SIG-M5 treated with dmso at 0.1 percent for 504 hours (cell line): Measurements from ENCODE around the gene MFRP.
A peak's percentile ranks its signal among the peaks of the same experiment; 100 is the strongest.

Experiments used
- DNase-seq: peaks from one replicate; lab custom pipeline; 2025; ENCODE audit not compliant: unreplicated experiment; lab: John Stamatoyannopoulos, UW

Gene MFRP

GRCh38 chr11:119338965-119339588, 7.4 kb downstream of the MFRP start:
- no peak for DNase-seq

GRCh38 chr11:119338318-119338890, 8.1 kb downstream of the MFRP start:
- peak; percentile 68 for DNase-seq

GRCh38 chr11:119337581-119338317, 8.8 kb downstream of the MFRP start:
- DNase-seq: no peak

GRCh38 chr11:119336744-119337469, 9.6 kb downstream of the MFRP start:
- no peak for DNase-seq

GRCh38 chr11:119335655-119336543, 10.6 kb downstream of the MFRP start:
- DNase-seq: no peak

- no peak for DNase-seq
These were observed 11.3 kb downstream of the MFRP start for GRCh38 chr11:119335091-119335654.

GRCh38 chr11:119334174-119334930, 12.2 kb downstream of the MFRP start, which contains the start of gene RNF26:
TSS of gene RNF26 (plus strand) at chr11:119334527. CDS start at chr11:119335123, 596 bp downstream.
- peak; percentile 97 for DNase-seq

GRCh38 chr11:119332111-119332765, 14.3 kb downstream of the MFRP start:
- no peak for DNase-seq

GRCh38 chr11:119330237-119330636, 16.3 kb downstream of the MFRP start:
- DNase-seq: no peak

- DNase-seq: no peak
These were observed 17.2 kb downstream of the MFRP start for GRCh38 chr11:119329320-119329719.

- no peak for DNase-seq
These were observed 22.3 kb downstream of the MFRP start for GRCh38 chr11:119324189-119324588.

- peak; percentile 62 for DNase-seq
These were observed 22.9 kb downstream of the MFRP start for GRCh38 chr11:119323532-119324033.

- DNase-seq: no peak
These were observed 23.5 kb downstream of the MFRP start for GRCh38 chr11:119322921-119323531.

GRCh38 chr11:119322360-119322739, 24.2 kb downstream of the MFRP start:
- peak; percentile 22 for DNase-seq

- DNase-seq: no peak
These were observed 25.6 kb downstream of the MFRP start for GRCh38 chr11:119320776-119321524.

GRCh38 chr11:119320240-119320775, 26.2 kb downstream of the MFRP start:
- DNase-seq: no peak

GRCh38 chr11:119319700-119320239, 26.7 kb downstream of the MFRP start:
- DNase-seq: no peak
